Neural cell (in vitro differentiated cells): ENCODE data around the gene HOXD8. TPM values are rescaled to one million over a fixed set of nuclear protein-coding genes. Genes with fewer than 3 reads are reported as not detected.

Experiments
- H2AFZ ChIP-seq: fragments of 200-600, 300-800 bp; sonication (generic), shearing (Covaris generic); 2 replicates; pipeline ENCODE4 v1.6.0; 2014; ENCODE audit warnings: low read depth, mild to moderate bottlenecking, antibody characterized with exemption, low read length, moderate library complexity
- H3F3A ChIP-seq: fragments of 200-600 bp; shearing (Covaris generic); 2 replicates; pipeline ENCODE4 v1.6.1; 2016; ENCODE audit warnings: mild to moderate bottlenecking, moderate library complexity, mixed read lengths, antibody characterized with exemption, low read length; ENCODE audit not compliant: insufficient read depth, poor library complexity, severe bottlenecking
- H3K27ac ChIP-seq: fragments of 200-600, 300-800 bp; sonication (generic), shearing (Covaris generic); 2 replicates; pipeline ENCODE4 v1.5.1; 2014; ENCODE audit warnings: mild to moderate bottlenecking, low read length, moderate library complexity
- H3K27me3 ChIP-seq: fragments of 300-800, 200-600 bp; sonication (generic), shearing (Covaris generic); 2 replicates; pipeline ENCODE4 v1.6.0; 2014; ENCODE audit warnings: mild to moderate bottlenecking, low read depth, low read length, moderate library complexity; ENCODE audit not compliant: insufficient read depth
- H3K36me3 ChIP-seq: fragments of 300-800, 200-600 bp; sonication (generic), shearing (Covaris generic); 2 replicates; pipeline ENCODE4 v1.5.1; 2014; ENCODE audit warnings: mild to moderate bottlenecking, antibody characterized with exemption, low read length, moderate library complexity; ENCODE audit not compliant: insufficient read depth
- H3K4me2 ChIP-seq: fragments of 300-800, 200-600 bp; sonication (generic), shearing (Covaris generic); 2 replicates; pipeline ENCODE4 v1.6.0; 2014; ENCODE audit warnings: mild to moderate bottlenecking, low read length
- H3K4me3 ChIP-seq: fragments of 300-800, 200-600 bp; sonication (generic), shearing (Covaris generic); 2 replicates; pipeline ENCODE4 v1.5.1; 2014; ENCODE audit warnings: mild to moderate bottlenecking, low read length, moderate library complexity
- H3K79me2 ChIP-seq: fragments of 200-600 bp; shearing (Covaris generic); replicated peaks from 2 replicates; pipeline ENCODE4 v1.6.0; 2014; ENCODE audit warnings: mild to moderate bottlenecking, low read length, moderate library complexity; ENCODE audit not compliant: insufficient read depth
- H3K9ac ChIP-seq: fragments of 300-800, 200-600 bp; sonication (generic), shearing (Covaris generic); 2 replicates; pipeline ENCODE4 v1.6.1; 2016; ENCODE audit warnings: mild to moderate bottlenecking, low read length, mixed read lengths
- H3K9me2 ChIP-seq: fragments of 200-600 bp; shearing (Covaris generic); 2 replicates; pipeline ENCODE4 v1.6.1; 2016; ENCODE audit warnings: mild to moderate bottlenecking, low read length, mixed read lengths; ENCODE audit not compliant: insufficient read depth
- H3K9me3 ChIP-seq: fragments of 200-600, 300-800 bp; sonication (generic), shearing (Covaris generic); 2 replicates; pipeline ENCODE4 v1.6.1; 2016; ENCODE audit warnings: mild to moderate bottlenecking, mixed run types, low read length, moderate library complexity, mixed read lengths
- H4K20me1 ChIP-seq: fragments of 200-600 bp; shearing (Covaris generic); 2 replicates; pipeline ENCODE4 v1.6.1; 2016; ENCODE audit warnings: mild to moderate bottlenecking, mixed run types; ENCODE audit not compliant: insufficient read depth
- CTCF ChIP-seq: fragments of 450-650 bp; IDR thresholded peaks from 2 replicates; pipeline ENCODE4 v1.5.1; 2014; ENCODE audit warnings: antibody characterized with exemption, mild to moderate bottlenecking, moderate library complexity; ENCODE audit not compliant: poor library complexity, severe bottlenecking
- EP300 ChIP-seq: fragments of 450-650 bp; conservative IDR thresholded peaks from 2 replicates; pipeline ENCODE4 v1.6.1; 2014; ENCODE audit warnings: antibody characterized with exemption, mild to moderate bottlenecking, moderate library complexity; ENCODE audit not compliant: poor library complexity, severe bottlenecking
- EZH2 ChIP-seq: fragments of 200-600, 300-800 bp; shearing (Covaris generic), sonication (generic); IDR thresholded peaks from 2 replicates; pipeline ENCODE4 v1.6.1; 2014; ENCODE audit warnings: antibody characterized with exemption, low read length, borderline replicate concordance, mild to moderate bottlenecking; ENCODE audit not compliant: insufficient read depth, poor library complexity, severe bottlenecking
- MXI1 ChIP-seq: fragments of 450-650 bp; conservative IDR thresholded peaks from 2 replicates; pipeline ENCODE4 v1.6.1; 2014; ENCODE audit warnings: antibody characterized with exemption, mild to moderate bottlenecking; ENCODE audit not compliant: poor library complexity, severe bottlenecking
- POLR2AphosphoS5 ChIP-seq: IDR thresholded peaks from 2 replicates; pipeline ENCODE4 v1.6.1; 2012
- RAD21 ChIP-seq: fragments of 450-650 bp; conservative IDR thresholded peaks from 2 replicates; pipeline ENCODE4 v1.6.1; 2014; ENCODE audit warnings: antibody characterized with exemption, mild to moderate bottlenecking, moderate library complexity
- REST ChIP-seq: IDR thresholded peaks from 2 replicates; pipeline ENCODE4 v1.6.1; 2012; ENCODE audit warnings: borderline replicate concordance
- SMC3 ChIP-seq: fragments of 450-650 bp; conservative IDR thresholded peaks from 2 replicates; pipeline ENCODE4 v1.6.1; 2014; ENCODE audit warnings: antibody characterized with exemption, mild to moderate bottlenecking, moderate library complexity; ENCODE audit not compliant: poor library complexity
- TAF1 ChIP-seq: IDR thresholded peaks from 2 replicates; pipeline ENCODE4 v1.6.1; 2012; ENCODE audit warnings: low read depth
- polyA plus RNA-seq: library from polyadenylated mRNA; depleted of rRNA; stranded (reverse); fragments of >200 nt; gene quantifications from 2 replicates; pipeline ENCODE4 v1.2.3, GENCODE V29; 2014

HOXD8 gene
- polyA plus RNA-seq, 1 donor from 2014 or later, result not detected

- H3K4me2 ChIP-seq, result no peak overlapping the region
- H3K4me3 ChIP-seq, result no peak overlapping the region
- no peaks in the 10 kb centered on the region for H3K36me3 ChIP-seq
- H3K27me3 ChIP-seq, result peaks cover 100% of the 10 kb centered on the region
- no peaks in the 10 kb centered on the region for H3K79me2 ChIP-seq
- H3K9ac ChIP-seq, result no peak overlapping the region
- no peak overlapping the region for H3K27ac ChIP-seq
- no peaks in the 10 kb centered on the region for H3K9me2 ChIP-seq
- peaks cover 23% of the 10 kb centered on the region for H3K9me3 ChIP-seq
- H2AFZ ChIP-seq, result no peak overlapping the region
- H3F3A ChIP-seq, result no peaks in the 10 kb centered on the region
- TF ChIP-seq EP300 (no peak), SMC3 (no peak), POLR2AphosphoS5 (no peak), EZH2 (peak; percentile 7)
- H4K20me1 ChIP-seq, result no peaks in the 10 kb centered on the region
Observed at GRCh38 chr2:176160251-176160985, 30.9 kb downstream of the HOXD8 start.

- Histone ChIP-seq H3K4me3 (no peak overlapping the region), H3K9me2 (no peaks in the 10 kb centered on the region), H2AFZ (no peak overlapping the region), H3K27ac (no peak overlapping the region), H4K20me1 (no peaks in the 10 kb centered on the region), H3K79me2 (no peaks in the 10 kb centered on the region), H3F3A (no peaks in the 10 kb centered on the region), H3K36me3 (no peaks in the 10 kb centered on the region), H3K27me3 (peaks cover 100% of the 10 kb centered on the region), H3K9ac (no peak overlapping the region), H3K9me3 (peaks cover 23% of the 10 kb centered on the region), H3K4me2 (no peak overlapping the region)
- TF ChIP-seq TAF1 (no peak), SMC3 (no peak), CTCF (no peak), RAD21 (no peak), REST (no peak), EZH2 (no peak), MXI1 (no peak)
Observed at GRCh38 chr2:176160986-176161824, 31.7 kb downstream of the HOXD8 start.
